Medulla oblongata (tissue), 1 donor: ENCODE results near the gene TRABD.

Experiments
- DNase-seq: peaks from one replicate; pipeline ENCODE4 v3.0.0-alpha.2; 2015; ENCODE audit errors: extremely low spot score

The TRABD gene

GRCh38 chr22:50217543-50218152 is 31.9 kb downstream of the TRABD start:
- DNase-seq = no peak

DNA sequence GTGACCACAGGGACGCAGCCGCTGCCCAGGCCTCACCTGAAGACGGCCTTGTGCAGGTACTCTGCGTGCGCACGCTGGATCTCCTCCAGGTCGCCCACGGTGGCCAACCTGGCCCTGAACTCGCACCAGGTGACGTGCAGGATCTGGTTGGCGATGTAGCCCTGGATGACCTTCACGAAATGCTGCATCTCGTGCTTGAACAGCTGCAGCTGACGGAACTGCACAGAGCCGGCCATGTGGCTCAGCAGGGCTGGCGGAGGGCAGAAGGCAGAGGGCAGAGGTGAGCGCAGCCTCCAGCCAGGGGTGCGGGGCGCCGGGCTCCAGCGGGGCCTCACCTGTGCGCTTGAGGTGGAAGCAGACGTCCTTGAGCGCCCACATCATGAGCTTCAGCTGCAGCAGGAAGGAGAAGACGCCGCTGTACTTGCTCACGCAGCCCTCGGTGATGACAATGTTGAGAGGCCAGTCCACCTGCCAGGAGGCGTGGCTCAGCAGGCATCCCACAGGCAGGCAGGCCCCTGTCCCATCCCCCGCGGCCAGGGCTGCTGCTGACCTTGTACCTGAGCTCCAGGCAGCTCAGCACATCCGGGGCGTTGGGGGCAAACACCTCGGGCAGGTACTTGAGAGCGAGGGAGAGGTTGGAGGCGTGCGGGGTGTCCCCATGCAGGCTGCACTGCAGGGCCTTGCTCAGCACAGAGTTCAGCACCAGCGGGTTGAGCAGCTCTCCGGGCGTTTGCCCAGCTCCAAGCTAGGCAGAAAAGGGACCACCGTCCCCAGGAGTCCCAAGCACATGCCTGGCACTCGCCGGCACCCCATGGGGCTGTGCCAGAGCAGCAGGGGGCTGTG is 32.7 kb downstream of the TRABD start:
- no peak for DNase-seq

DNA sequence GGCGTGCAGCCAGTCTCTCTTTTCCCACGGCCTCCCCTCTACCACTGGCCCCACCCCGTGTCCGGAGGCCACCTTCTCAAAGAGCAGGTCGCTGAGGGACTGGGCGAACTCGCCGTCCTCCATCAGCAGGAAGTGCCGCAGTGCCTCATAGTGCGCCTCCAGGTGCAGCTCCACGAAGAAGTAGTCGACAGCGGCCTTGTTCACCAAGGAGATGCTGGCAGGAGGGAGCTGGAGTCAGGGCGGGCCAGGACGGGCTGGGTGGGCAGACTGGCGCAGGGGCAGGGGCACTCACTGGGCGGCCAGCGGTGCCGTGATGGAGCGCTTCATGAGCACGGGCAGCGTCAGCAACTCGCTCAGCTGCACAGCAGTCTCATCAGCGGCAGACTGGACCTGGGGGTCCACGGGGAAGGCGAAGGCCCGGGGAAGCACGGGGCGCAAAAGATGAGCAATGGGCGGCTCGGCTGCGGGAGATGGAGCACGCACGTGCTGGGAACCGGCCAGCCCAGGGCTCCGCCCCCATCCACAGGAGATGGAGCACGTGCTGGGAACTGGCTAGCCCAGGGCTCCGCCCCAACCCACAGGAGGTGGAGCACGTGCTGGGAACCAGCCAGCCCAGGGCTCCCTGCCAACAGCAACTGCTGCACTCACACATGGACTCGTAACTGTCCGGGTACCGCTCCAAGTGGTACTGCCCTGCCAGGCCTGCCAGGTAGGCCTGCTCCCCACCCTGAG is 33.4 kb downstream of the TRABD start:
- no peak for DNase-seq

DNA sequence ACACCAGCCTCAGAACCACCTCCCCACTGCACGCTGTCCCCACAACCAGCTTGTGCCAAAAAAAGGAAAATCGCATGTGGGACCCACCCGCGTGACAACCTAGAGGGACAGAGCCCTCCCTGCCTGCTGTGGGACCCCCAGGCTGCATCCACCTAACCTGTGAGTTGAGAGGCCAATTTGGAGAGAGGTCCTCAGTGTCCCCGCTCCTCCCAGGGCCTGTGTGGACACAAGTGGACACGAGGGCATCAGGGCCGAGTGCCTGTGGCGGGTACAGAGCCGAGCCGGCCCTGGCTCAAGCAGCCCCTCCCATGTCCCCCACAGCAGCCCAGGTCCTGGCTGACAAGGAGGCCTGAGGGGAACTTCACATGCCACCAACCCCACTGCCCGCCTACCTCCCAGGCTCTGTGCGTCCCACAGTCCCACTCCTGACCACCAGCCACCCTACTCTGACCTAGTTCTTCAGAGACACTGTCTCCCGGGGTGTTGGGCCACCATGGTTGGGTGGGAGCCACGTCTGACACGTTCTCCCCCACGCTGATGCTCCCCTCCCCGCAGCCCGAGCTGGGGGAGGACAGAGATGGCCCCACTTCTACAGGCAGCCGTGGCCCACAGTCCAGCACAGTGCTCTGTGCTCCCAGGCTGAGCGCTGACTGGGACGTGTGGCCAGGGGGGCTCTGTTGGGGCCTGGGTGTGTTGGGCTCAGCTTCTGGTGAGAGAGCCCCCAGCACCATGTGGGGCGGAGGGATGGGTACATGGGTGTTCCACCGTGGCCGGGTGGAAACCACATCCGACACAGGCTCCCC is 34.3 kb downstream of the TRABD start:
- no peak for DNase-seq

GRCh38 chr22:50220603-50221409 is 35.1 kb downstream of the TRABD start:
- DNase-seq = no peak

DNA sequence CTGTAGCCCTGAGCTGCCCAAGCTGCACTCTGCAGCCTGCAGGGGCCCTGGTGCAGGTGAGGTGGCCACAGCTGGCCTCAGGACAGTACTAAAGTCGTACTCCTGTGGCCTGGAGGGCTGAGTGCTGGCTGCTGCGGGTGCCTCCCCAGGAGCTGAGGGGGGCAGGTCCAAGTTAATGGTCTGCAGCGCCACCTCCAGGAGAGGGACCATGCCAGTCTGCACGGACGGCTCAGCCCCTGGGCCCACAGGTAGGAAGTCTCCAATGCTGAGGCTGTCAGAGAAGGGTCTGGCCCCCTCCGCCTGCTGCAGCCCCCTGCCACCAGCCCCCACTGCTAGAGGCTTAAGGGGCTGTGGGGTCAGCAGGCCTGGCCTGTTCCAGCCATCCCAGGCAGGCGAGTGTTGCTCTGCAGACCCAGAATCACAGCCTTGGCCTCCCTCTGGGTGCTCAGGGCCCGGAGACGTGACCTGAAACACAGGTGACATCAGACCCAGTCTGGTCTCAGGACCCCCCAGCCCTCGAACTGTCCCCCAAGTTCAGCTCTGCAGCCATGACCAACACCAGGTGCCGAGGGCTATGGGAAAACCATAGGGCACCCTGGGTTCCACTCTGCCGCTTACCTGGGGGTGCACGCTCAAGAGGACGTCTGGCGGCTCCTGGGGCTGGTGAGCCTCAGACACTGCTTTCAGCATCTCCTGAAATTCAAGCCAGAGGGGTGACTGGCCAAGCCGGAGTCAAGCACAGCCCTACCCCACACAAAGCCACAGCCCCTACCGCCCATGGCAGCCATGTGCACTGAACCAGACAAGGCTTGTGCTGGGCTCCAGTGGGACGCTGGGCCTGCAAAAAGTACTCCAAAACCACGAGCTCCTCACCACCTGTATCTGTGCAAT is 35.9 kb downstream of the TRABD start:
- DNase-seq = no peak

GRCh38 chr22:50222508-50222907 is 36.8 kb downstream of the TRABD start:
- DNase-seq = no peak

DNA sequence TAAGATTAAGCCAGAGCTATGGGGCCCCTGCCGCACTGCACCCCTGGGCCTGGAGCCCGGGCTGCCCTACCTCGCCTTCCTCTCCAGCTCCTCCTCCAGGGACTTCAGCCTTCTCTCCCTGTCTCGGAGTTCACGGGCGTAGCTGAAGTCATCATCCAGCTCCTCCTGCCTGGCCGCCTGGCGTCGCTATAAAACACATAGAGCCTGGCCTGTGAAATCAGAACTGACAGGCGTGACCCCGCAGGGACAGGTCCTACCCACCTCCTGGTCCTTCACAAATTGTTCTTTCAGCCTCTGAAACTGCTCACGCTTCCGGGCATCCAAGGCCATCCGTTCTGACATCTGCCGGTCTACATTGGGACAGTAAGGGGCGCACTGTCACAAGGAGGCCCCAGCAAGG is 38.4 kb downstream of the TRABD start:
- no peak for DNase-seq

- DNase-seq = no peak
Observed at GRCh38 chr22:50225200-50225969, 39.7 kb downstream of the TRABD start.

DNA sequence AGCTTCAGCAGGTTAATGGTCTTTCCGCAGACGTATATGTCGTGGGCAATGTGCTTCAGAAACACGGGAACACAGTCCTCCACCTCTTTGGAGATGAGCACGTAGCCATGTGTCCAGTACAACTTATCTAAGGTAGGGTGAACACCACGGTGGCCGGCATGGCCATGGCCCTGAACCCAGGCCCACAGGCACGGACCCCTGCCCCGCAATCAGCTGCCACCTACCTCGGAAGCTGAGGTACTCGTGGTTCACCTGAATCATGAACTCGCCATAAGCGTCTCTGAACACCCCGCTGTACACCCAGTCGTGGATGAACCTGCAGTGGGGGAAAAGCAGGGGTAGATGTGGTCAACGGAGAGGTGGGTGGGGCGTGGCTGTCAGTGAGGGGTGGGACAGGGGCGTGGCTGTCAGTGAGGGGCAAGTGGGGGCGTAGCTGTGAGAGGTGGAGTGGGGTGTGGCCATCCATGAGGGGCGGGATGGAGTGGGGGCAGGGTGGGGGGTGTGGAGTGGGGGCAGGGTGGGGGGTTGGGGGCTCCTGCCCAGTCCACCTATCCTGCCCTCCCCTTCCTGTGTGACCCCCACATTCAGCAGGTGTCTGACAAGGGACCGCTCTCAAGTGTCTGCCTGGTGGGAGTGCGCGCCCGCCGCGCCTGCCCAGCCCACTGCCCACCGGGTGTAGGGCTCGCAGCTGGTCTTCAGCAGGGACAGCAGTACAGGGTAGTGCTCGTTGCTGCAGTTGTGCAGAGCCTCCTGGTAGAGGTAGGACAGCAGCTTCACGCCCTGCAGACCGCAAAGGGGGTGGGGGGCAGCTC is 40.6 kb downstream of the TRABD start:
- no peak for DNase-seq

DNA sequence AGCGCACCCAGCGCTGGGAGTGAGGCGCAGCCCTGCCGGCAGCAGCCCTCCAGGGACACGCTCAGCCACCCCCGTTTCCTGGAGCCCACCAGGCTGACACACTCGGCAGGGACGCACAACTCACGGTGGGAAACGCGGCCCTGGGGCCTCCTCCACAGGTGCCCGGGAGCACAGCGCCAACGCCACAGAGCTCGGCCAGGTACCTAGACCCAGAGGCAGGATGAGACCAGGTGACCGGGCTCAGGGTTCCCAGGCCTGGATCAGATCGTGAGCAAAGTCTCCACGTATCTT is 41.1 kb downstream of the TRABD start:
- DNase-seq = no peak

- no peak for DNase-seq
Observed at GRCh38 chr22:50227579-50228215, 42.0 kb downstream of the TRABD start.

- DNase-seq = no peak
Observed at GRCh38 chr22:50228366-50228765, 42.7 kb downstream of the TRABD start.

DNA sequence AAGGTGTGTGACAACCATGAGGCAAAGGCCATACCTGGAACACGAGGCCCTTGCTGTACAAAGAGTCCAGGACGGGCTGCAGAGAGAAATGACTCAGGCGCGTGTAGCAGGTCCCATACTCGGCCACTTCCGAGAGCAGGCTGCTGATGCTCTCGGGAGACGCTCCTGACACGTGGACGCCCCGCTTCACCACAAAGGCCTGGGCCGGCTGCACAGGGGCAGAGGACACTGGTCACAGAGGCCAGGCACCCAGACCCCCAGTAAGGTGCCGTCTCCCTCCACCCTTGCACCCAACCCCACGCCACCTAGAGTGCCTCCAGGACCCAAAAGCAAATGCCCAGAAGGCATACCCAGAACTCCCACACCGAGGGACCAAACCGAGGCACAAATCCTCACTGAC is 43.7 kb downstream of the TRABD start:
- no peak for DNase-seq

DNA sequence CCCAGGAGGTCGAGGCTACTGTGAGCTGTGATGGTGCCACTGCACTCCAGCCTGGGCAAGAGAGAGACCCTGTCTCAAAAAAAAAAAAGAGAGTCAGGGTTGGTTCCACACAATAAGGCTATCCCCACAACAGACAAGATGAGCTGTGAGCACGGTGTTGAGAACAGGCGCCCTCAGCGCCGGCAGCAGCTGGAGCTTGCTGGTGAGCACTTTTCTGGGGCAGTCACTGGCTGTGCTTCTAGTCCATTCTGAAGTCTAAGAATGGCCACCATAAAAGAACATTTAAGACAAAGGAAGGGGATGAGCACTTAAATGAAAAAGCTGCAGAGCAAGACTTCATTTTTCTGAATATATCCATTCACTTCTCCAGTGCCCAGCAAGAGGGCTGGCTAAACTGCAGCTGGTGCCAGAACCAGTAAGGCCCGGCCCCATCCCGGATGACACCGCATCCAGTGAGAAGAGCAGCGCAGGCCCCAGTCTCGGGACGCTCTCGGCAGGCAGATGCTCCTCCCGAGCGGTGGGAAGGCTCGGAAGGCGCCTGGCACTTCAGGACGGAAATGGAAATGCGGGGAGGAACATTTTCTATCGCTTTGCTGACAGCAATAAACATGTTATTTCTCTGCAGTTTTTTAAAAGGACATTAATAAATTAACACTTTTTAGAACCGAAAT is 46.9 kb downstream of the TRABD start:
- no peak for DNase-seq

GRCh38 chr22:50233223-50233622 is 47.5 kb downstream of the TRABD start:
- no peak for DNase-seq

GRCh38 chr22:50236731-50237409 is 51.2 kb downstream of the TRABD start:
- DNase-seq = no peak
